ENCODE measurements around the gene ARHGEF4.

Gene ARHGEF4

DNA sequence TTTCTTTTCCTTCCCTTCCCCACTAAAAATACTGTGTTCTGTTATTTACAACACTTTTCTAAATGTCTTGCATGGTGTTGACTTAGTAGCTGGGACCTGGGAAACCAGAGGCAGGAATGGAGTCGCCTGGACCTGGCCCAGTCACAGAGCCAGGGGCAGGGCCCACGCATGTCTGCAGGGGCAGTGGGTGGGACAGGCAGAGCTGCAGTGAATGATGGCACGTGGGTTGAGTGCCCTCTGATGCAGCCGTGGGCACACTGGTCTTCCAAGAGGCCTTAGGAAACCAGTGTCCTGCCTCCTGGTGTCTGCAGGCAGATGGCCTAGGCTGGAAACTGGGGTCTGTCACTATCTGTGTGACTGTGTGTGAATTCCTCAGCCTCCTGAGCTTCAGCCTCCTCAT lies 46.8 kb downstream of the ARHGEF4 start:
- no peak overlapping the region for H3K4me3 ChIP-seq (ENCODE audit: low read depth, low read length)
- DNase-seq (ENCODE audit: low read depth), result no peak
- TF ChIP-seq, protein P1, sequence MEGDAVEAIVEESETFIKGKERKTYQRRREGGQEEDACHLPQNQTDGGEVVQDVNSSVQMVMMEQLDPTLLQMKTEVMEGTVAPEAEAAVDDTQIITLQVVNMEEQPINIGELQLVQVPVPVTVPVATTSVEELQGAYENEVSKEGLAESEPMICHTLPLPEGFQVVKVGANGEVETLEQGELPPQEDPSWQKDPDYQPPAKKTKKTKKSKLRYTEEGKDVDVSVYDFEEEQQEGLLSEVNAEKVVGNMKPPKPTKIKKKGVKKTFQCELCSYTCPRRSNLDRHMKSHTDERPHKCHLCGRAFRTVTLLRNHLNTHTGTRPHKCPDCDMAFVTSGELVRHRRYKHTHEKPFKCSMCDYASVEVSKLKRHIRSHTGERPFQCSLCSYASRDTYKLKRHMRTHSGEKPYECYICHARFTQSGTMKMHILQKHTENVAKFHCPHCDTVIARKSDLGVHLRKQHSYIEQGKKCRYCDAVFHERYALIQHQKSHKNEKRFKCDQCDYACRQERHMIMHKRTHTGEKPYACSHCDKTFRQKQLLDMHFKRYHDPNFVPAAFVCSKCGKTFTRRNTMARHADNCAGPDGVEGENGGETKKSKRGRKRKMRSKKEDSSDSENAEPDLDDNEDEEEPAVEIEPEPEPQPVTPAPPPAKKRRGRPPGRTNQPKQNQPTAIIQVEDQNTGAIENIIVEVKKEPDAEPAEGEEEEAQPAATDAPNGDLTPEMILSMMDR (IDR thresholded peaks at IDR 0.05; ENCODE audit: insufficient read depth, low read depth, low read length, missing control alignments), result no peak

DNA sequence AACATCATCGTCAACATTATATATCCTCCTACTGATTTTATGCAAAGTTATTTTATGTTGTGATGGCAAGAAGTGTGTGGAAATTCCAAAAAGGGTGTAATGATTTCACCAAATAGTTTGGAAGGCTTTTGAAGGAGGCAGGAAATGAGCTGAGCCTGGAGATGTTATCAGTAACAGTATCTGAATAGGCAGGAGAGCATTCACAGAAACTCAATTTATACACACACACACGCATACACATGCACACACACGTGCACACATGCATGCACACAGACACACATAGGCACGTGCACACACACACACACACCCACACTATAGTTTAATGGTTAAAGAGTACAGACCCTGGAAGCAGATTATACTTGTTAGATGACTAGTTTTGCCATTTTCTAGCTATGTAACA lies 47.3 kb downstream of the ARHGEF4 start:
- no peak for DNase-seq (ENCODE audit: low read depth)
- TF ChIP-seq, protein P1 (IDR thresholded peaks at IDR 0.05; ENCODE audit: insufficient read depth, low read depth, low read length, missing control alignments), result no peak
- no peak overlapping the region for H3K4me3 ChIP-seq (ENCODE audit: low read depth, low read length)

DNA sequence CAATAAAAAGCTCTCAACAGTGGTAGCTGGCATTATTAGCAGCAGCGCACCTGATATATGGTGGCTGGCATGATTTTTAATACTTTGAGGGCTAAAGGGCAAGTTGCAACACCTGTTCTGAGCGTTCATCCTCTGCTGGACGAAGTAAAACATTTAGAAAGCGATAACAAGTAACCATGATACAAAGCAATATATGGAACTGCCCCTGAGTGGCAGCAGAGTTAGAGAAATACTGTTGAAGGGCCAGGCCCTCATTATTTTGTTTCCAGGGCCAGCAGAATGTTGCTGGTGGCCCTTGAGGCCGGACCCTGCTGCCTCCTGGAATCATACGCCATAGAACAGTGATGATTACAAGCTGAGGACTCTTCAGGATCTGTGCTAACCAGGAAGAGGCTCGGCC lies 47.8 kb downstream of the ARHGEF4 start:
- no peak overlapping the region for H3K4me3 ChIP-seq (ENCODE audit: low read depth, low read length)
- TF ChIP-seq, protein P1 (IDR thresholded peaks at IDR 0.05; ENCODE audit: insufficient read depth, low read depth, low read length, missing control alignments), result no peak
- no peak for DNase-seq (ENCODE audit: low read depth)

DNA sequence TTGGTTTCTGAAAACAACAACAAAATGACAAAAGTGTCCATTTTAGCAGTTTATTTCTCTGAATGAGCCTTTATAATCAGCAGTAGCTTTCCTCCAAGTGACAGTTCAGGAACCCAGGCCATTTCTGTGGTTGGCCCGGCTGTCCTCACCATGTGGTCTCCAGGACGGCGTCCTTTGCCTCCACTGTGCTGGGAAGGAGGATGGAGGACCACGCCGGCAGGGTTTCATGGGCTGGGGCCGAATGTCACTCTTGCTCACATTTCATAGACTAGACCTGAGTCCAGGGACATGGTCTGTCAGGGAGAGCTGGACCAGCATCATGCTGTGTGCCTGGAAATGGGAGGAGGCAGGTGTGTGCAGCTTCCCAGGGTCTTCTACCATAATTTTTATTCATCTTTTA lies 50.9 kb downstream of the ARHGEF4 start:
- H3K4me3 ChIP-seq (ENCODE audit: low read depth, low read length), result no peak overlapping the region
- TF ChIP-seq, protein P1 (IDR thresholded peaks at IDR 0.05; ENCODE audit: insufficient read depth, low read depth, low read length, missing control alignments), result no peak
- no peak for DNase-seq (ENCODE audit: low read depth)

DNA sequence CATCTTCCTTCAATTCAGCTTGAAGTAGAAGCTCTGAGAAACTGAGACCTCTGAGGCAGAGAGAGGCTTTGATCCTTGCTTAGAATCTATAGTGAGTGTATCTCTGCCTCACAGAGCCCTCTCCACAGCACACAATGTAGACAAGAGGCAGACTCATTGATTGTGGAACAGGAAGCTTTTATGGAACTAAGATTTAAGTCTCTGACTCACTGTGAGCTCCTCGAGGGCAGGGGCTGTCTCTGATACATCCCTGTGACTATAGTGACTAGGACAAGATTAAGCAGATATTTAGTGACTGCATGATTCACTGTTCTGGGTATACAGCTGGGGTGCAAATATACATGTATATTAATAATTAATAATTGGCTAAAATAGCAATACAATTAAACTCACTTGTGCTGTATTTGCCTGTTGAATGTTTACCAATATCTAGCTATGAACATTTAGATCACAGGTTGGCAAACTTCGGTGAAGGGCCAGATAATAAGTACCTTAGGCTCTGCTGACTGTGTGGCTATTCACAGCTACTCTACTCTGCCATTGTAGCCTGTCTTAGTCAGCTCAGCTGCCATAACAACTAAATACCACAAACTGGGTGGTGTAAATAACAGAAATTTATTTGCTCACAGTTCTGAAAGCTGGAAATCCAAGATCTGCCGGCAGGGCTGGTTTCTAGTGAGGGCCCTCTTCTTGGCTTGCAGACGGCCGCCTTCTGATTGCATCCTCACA lies 54.4 kb downstream of the ARHGEF4 start:
- H3K4me3 ChIP-seq (ENCODE audit: low read depth, low read length), result no peak overlapping the region
- no peak for DNase-seq (ENCODE audit: low read depth)
- TF ChIP-seq, protein P1 (IDR thresholded peaks at IDR 0.05; ENCODE audit: insufficient read depth, low read depth, low read length, missing control alignments), result no peak

DNA sequence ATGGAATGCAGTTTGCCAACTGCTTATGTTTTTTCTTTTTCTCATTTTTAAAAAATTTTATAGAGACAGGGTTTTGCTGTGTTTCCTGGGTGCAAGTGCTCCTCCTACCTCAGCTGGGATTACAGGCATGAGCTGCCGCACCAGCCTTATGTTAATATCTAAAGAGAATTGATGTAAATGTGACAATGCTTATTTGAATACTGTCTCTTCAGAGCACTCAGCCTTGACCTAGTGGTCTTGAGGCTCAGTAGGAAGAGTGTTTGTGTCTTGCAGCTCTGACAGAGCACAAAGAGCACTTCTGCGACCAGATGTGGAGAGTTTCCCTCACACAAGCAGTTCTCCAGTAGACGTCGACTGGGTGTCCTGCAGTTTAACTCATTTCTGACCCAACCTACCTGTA lies 55.3 kb downstream of the ARHGEF4 start:
- TF ChIP-seq, protein P1 (IDR thresholded peaks at IDR 0.05; ENCODE audit: insufficient read depth, low read depth, low read length, missing control alignments), result no peak
- no peak for DNase-seq (ENCODE audit: low read depth)
- no peak overlapping the region for H3K4me3 ChIP-seq (ENCODE audit: low read depth, low read length)
